Ascending aorta (tissue), 2 donors: ENCODE measurements around the gene SLC25A25. TPM values are rescaled to one million over a fixed set of nuclear protein-coding genes. Genes with fewer than 3 reads are reported as not detected.
"Not testable (repeated sequence)": the region's sequence is repeated elsewhere in the genome, so short reads cannot be mapped to it uniquely, and the experiment has no call there.

Experiments
- DNase-seq, 2 donors: peaks; one replicate each; pipeline ENCODE4 v3.0.0-alpha.2; 2019; ENCODE audit warnings: low spot score in 2 of 2
- H3K27ac ChIP-seq, 2 donors: fragments of 200-600 bp; sonication (generic); one replicate each; pipeline ENCODE4 v1.5.1; 2016 to 2017; ENCODE audit warnings: mild to moderate bottlenecking in 1 of 2
- H3K27me3 ChIP-seq: fragments of 200-600 bp; sonication (generic); one replicate; pipeline ENCODE4 v1.5.1; 2017
- H3K36me3 ChIP-seq, 2 donors: fragments of 200-600 bp; sonication (generic); one replicate each; pipeline ENCODE4 v1.5.1; 2016
- H3K4me1 ChIP-seq, 2 donors: fragments of 200-600 bp; sonication (generic); one replicate each; pipeline ENCODE4 v1.5.1; 2016 to 2017; ENCODE audit warnings: mild to moderate bottlenecking in 1 of 2
- H3K4me3 ChIP-seq, 2 donors: fragments of 200-600 bp; sonication (generic); one replicate each; pipeline ENCODE4 v1.5.1; 2016 to 2017; ENCODE audit warnings: mild to moderate bottlenecking in 1 of 2
- H3K9me3 ChIP-seq, 2 donors: fragments of 200-600 bp; sonication (generic); one replicate each; pipeline ENCODE4 v1.5.1; 2016
- CTCF ChIP-seq, 3 experiments: fragments of 200-600 bp in 2 of 3; fragments of 450-650 bp in 1 of 3; sonication (generic) in 2 of 3; IDR thresholded peaks; one replicate each; pipeline ENCODE4 v1.5.1; 2016 to 2019; ENCODE audit warnings: antibody characterized with exemption in 3 of 3, mild to moderate bottlenecking in 1 of 3, moderate library complexity in 1 of 3
- intact Hi-C: fragments of 100-400 bp; cut with DNase I; formaldehyde crosslinking; loops from one replicate; pipeline ENCODE4 v1.15.1; 2023
- total RNA-seq: library from RNA; depleted of rRNA; stranded (reverse); fragments of >200 nt; gene quantifications from one replicate; pipeline ENCODE4 v1.1.0, GENCODE V29; 2016

Gene SLC25A25
- total RNA-seq, 1 donor from 2014 or later, result 27.4 TPM

GRCh38 chr9:128034821-128035652 is 33.0 kb upstream of the SLC25A25 start:
- H3K9me3 ChIP-seq, result no peaks in the 10 kb centered on the region
- no peak overlapping the region for H3K4me3 ChIP-seq
- H3K4me1 ChIP-seq, result no peaks in the 10 kb centered on the region
- TF ChIP-seq CTCF (IDR thresholded peaks at IDR 0.05), result peak; percentile 86 to 92 (median 89)
- intact Hi-C loops, result loop anchor here (1.0 to 5.0 kb wide), 3 partner anchors 54 to 92 kb away; partner anchors contain the start of gene EEIG1
- no peak overlapping the region for H3K27ac ChIP-seq
- H3K36me3 ChIP-seq, result no peaks in the 10 kb centered on the region
- H3K27me3 ChIP-seq, result no peaks in the 10 kb centered on the region
- peak in 1 of 2 donors; percentile 81 for DNase-seq

- H3K4me1 ChIP-seq, DNase-seq, H3K4me3 ChIP-seq, H3K27ac ChIP-seq, H3K27me3 ChIP-seq, H3K36me3 ChIP-seq, H3K9me3 ChIP-seq: not testable (repeated sequence)
- intact Hi-C loops, result loop anchor here (5.0 kb wide), 1 partner anchor 81 kb away; no protein-coding TSS in a partner anchor
Measured at GRCh38 chr9:128036522-128036921, 31.5 kb upstream of the SLC25A25 start.

DNA sequence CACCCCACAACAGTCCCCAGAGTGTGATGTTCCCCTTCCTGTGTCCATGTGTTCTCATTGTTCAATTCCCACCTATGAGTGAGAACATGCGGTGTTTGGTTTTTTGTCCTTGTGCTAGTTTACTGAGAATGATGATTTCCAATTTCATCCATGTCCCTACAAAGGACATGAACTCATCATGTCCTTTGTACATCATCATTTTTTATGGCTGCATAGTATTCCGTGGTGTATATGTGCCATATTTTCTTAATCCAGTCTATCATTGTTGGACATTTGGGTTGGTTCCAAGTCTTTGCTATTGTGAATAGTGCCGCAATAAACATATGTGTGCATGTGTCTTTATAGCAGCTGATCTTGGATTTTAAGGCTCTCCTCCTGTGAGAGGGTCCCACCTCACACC is 27.2 kb upstream of the SLC25A25 start:
- H3K4me1 ChIP-seq, H3K4me3 ChIP-seq, H3K27me3 ChIP-seq, intact Hi-C loops, DNase-seq, H3K27ac ChIP-seq, H3K9me3 ChIP-seq, H3K36me3 ChIP-seq: not testable (repeated sequence)

DNA sequence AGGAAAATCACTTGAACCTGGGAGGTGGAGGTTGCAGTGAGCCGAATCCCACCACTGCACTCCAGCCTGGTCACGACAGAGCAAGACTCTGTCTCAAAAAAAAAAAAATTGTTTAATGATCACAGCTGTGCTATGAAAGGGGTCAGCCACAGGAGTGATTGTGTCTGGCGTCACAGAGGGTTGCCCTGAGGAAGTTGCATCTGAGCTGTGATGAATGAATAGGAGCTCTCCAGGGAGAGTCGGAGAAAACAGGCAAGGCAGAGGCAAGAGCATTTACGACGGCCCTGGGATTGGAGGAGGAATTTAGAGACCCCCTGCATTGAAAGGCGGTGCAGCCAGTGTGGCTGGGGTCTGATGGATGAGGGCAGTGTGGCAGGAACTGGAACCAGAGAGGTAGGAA is 26.0 kb upstream of the SLC25A25 start:
- no peak for TF ChIP-seq CTCF (IDR thresholded peaks at IDR 0.05)
- H3K4me1 ChIP-seq, result no peaks in the 10 kb centered on the region
- no peaks in the 10 kb centered on the region for H3K36me3 ChIP-seq
- intact Hi-C loops, result no loop called here
- no peaks in the 10 kb centered on the region for H3K27me3 ChIP-seq
- no peak overlapping the region for H3K27ac ChIP-seq
- no peak for DNase-seq
- no peak overlapping the region for H3K4me3 ChIP-seq
- H3K9me3 ChIP-seq, result no peaks in the 10 kb centered on the region

GRCh38 chr9:128043467-128043868 is 24.6 kb upstream of the SLC25A25 start:
- no peaks in the 10 kb centered on the region for H3K9me3 ChIP-seq
- H3K27ac ChIP-seq, result no peak overlapping the region
- no peak overlapping the region for H3K4me3 ChIP-seq
- no peak for DNase-seq
- no peaks in the 10 kb centered on the region for H3K4me1 ChIP-seq
- no peaks in the 10 kb centered on the region for H3K36me3 ChIP-seq
- TF ChIP-seq CTCF (IDR thresholded peaks at IDR 0.05), result no peak
- intact Hi-C loops, result no loop called here
- H3K27me3 ChIP-seq, result no peaks in the 10 kb centered on the region

DNA sequence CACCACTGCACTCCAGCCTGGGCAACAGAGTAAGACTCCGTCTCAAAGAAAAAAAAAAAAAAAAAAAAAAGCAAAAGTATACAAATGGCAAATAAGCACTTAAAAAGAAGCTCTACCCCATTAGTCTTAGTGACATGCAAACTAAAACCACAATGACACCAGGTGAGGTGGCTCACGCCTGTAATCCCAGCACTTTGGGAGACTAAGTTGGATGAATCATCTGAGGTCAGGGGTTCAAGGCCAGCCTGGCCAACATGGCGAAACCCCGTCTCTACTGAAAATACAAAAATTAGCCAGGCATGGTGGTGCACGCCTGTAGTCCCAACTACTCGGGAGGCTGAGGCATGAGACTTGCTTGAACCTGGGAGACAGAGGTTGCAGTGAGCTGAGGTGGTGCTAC is 22.6 kb upstream of the SLC25A25 start:
- H3K4me1 ChIP-seq, DNase-seq, H3K4me3 ChIP-seq, intact Hi-C loops, H3K27me3 ChIP-seq, H3K9me3 ChIP-seq, H3K27ac ChIP-seq, H3K36me3 ChIP-seq: not testable (repeated sequence)

DNA sequence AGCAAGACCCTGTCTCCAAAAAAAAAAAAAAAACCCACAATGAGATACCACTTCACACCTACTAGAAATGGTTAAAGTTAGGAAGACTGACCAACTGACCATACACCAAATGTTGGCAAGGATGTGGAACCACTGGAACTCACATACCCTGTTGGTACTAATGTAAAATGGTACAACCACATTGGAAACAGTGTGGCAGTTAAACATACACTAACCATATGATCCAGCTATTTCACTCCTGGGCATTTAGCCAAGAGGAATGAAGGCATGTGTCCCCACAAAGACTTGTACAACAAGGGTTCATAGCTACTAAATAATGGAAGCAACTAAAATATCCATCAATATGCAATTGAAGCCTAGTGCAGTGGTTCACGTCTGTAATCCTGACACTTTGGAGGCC is 22.2 kb upstream of the SLC25A25 start:
- intact Hi-C loops, result no loop called here
- Histone ChIP-seq H3K27me3 (no peaks in the 10 kb centered on the region), H3K36me3 (no peaks in the 10 kb centered on the region), H3K27ac (no peak overlapping the region), H3K4me1 (no peaks in the 10 kb centered on the region), H3K9me3 (no peaks in the 10 kb centered on the region), H3K4me3 (no peak overlapping the region)
- DNase-seq, result no peak
- no peak for TF ChIP-seq CTCF (IDR thresholded peaks at IDR 0.05)
